HG02885 (cell line): Measurements from ENCODE around the gene RAB5B.
"Not testable (repeated sequence)": the region's sequence is repeated elsewhere in the genome, so short reads cannot be mapped to it uniquely, and the experiment has no call there.

ENCODE experiments used
- ATAC-seq: cut with Tn5 transposase; IDR thresholded peaks from one replicate; pipeline ENCODE4 v1.9.1; 2021; ENCODE audit warnings: mild to moderate bottlenecking; ENCODE audit not compliant: unreplicated experiment, poor library complexity

Gene RAB5B

DNA sequence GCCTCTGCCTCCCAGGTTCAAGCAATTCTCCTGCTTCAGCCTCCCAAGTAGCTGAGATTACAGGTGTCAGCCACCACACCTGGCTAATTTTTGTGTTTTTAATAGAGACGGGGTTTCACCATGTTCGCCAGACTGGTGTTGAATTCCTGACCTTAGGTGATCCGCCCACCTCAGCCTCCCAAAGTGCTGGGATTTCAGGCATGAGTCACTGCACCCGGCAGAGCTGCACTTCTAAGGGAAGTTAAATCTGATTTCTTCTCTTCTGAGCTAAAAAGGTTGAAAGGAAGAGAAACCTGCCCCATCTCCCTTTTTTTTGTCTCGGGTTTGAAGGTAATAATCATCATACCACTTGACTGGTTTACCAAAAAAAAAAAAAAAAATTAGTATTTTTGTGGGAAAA lies 8.0 kb downstream of the RAB5B start:
- not testable (repeated sequence) for ATAC-seq

DNA sequence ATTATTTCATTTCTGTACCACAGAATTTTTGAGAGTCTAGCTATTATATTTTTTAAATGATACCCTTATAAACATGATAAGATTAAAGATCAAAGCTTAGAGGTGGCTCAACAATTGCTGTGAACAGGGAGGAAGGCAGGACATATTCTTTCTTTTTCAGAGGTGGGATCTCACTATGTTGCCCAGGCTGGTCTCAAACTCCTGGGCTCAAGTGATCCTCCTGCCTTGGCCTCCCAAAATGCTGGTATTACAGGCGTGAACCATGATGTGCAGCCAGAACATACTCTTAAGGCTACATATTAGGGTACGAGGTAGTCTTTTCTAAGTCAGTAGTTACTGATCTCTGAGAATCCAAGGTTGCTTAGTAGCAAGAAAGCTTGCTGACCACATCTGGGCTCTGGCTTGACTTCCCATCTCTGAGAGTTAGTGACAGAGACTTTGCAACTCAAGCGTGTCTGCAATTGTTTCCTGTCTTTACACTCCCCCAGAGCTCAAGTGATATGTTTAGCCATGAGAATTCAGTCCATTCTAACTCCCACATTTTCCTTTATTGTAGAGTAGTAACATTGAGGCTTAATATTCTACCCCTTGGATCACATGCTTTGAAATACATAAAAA lies 8.6 kb downstream of the RAB5B start:
- ATAC-seq: peak; percentile 82

DNA sequence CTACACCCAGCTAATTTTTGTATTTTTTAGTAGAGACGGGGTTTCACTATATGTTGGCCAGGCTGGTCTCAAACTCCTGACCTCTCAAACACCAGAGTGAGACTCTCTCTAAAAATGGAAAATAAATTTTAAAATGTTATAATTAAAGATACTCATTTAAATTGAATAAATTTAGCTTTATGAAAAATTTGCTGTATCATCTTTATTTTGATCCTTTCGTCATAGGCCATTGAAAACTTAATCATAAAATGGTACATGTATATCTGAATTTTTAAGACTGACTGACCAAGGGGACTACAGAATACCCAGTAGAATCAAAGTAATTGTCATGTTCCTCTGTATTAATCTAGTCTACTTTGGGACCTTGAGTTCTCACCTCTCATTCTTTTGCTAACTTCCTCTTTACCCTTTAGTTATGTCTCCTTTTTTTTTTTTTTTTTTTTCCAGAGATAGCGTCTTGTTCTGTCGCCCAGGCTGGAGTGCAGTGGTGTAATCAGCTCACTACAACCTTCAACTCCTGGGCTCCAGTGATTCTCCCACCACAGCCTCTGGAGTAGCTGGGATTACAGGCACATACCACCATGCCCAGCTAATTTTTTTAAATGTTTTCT lies 9.5 kb downstream of the RAB5B start:
- no peak for ATAC-seq

DNA sequence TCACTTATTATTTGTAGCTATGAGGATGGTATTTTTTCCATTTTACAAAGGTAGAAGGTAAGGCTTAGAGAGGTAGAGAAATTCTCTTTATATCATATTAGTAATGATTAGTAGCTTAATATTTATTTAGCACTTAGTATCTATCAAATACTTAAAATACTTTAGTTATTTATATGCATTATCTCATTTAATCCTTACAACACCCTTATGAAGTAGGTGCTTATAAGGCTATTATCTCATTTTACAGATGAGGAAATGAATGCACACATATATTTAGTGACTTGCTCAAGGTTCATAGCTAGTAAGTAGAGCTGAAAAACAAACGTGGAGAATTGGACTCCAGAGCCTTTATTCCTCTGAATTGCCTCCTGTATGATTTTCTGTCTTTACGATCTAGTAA lies 11.0 kb downstream of the RAB5B start:
- no peak for ATAC-seq

DNA sequence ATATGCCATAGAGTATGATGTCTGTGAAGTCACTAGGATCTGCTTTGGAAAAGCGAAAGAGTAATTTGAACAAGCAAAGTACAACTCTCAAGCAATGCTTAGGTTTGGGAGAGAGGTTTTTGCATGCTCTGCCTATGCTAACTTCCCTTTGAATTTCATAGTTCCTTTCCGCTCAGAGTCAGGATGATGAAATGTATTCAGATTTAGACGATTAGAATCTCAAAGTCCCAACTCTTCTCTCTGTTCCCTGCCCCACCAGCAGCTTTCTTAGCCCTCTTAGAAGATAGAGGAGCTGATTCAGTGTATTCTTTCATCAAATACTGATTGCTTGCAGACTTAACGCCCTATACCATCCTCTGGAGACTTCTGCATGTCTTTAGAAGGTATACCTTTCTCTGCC lies 11.5 kb downstream of the RAB5B start:
- no peak for ATAC-seq

DNA sequence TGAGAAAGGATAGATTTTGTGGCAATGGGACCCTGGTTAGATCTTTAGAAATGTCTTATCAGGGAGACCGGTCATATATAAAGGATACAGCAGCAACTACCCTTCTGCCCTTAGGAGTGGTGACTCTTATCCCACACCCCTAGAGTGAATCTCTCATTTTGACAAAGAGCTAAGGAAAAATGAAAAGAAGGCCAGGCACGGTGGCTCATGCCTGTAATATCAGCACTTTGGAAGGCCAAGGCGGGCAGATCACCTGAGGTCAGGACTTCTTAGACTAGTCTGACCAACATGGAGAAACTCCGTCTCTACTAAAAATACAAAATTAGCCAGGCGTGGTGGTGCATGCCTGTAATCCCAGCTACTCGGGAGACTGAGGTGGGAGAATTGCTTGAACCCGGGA lies 12.1 kb downstream of the RAB5B start:
- not testable (repeated sequence) for ATAC-seq

DNA sequence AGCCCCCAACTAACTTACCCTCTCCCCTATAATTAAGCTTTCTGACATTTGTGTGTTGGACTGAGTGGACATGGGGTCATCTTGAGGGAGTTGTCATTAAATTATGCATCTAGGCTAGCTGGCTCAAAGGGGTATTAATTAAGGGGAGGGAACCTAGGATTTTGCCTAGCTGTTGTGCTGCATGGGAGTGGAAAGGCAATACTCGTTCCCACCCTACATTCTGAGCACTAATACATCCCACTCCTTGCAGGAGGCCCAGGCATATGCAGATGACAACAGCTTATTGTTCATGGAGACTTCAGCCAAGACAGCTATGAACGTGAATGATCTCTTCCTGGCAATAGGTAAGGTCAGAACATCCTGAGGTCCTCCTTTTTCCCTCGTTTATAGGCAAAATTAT lies 17.2 kb downstream of the RAB5B start:
- no peak for ATAC-seq

DNA sequence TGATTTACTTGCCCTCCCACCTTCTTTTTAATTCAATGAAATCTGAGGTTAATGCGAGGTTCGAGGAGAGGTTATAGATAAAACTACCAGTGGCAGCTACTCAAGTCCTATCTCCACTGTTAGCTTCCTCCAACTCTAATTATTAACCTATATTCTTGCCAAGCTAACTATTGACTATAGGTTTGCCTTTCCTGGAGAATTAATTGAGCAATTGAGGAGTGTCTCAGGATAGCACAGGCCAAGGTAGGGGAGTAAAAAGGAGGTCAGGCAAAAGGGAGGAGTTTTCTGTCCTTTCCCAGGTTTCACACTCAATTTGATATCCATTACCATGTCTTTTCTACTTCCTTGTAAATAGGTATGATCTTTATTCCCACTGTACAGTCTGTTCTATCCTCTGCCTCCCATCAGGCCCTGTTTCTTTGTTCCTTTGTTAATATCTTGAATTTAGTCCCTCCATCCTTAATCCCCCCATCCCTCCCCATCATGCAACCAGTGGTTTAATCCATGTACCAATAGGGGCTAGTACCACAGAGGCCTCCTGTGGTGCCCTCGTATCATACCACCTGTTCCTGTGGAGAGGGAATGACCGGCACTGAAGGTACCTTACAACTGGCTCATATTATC lies 19.5 kb downstream of the RAB5B start:
- no peak for ATAC-seq

DNA sequence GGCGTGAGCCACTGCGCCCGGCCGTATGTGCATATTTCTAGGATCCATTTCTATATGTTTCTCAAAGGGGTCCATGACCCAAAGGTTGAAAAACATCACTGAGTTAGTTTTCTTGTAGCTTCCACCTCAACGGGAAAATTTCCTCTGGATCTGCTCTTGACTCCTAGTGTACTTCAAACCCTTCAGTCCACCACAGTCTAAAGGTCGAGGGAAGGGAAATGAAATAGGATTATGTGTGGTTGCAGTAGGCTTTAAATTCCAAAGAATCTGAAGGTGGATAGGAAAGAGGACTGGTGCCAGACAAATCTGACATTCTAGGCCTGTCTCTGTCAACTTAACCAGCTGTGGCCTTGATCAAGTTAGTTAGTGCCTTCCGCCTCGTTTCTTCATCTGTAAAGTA lies 21.5 kb downstream of the RAB5B start:
- ATAC-seq: no peak

DNA sequence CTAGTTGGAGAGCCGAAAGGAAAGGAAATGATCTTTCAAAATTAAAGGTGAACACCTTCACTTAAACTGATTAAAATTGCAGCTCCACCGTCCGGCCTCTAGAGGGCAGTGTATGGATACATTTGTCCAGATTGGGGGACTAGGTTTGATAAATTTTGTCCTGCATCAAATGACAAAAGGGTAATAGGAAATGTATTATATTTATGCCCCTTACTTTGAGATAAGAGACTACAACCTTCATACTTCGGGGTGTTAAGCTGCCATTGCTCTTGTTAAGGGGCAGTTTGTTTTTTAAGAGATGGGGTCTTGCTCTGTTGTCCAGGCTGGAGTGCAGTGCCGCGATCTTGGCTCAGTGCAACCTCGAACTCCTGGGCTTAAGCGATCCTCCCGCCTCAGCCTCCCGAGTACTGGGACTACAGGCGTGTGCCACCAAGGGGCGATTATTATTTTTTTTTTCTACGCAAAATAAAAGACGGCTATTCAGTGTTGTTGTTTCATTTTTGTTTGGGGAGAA lies 22.4 kb downstream of the RAB5B start:
- no peak for ATAC-seq

DNA sequence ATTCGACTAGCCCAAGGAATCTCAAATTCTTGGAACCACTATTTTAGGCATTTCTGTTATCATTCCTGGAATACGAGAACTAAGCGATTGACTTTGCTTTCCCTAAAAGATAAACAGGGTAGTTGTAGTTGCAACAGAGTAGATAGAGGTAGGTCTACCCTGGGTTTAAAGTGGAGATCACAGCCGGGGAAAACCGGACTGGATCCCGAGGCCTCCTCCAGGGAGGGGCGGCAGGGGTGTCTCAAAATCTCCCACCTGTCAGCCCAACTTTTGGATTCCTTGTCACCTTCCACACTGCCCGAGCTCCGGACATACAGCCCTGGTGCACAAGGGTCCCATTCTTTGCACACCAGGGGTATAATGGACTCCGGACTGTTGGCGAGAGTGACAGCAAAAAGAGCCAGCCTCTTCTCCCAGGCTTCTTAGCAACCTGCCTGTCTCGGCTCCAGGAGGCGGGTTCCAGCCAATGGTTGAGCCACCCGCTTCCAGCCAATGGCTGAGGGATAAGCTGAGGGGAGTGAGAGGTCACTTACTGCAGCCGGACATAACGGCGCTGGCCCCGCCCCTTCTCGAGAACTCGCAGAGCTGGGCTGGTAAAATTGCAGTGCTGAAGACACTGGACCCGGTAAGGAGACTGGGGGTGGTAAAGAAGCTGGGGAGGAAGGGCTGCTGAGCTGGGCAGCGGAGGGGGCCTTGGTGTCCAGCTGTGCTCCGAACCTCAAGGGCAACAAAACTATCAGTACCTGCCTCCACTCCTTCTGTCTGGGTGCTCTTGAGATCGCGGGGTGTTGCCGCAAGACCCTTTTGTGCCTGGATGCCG lies 23.0 kb downstream of the RAB5B start, which contains the start of gene SUOX:
Gene SUOX (plus strand): TSS at position 562 of the 820 bp plus-strand sequence. CDS start 4,946 bp downstream, outside the sequence.
- peak; percentile 99 for ATAC-seq

DNA sequence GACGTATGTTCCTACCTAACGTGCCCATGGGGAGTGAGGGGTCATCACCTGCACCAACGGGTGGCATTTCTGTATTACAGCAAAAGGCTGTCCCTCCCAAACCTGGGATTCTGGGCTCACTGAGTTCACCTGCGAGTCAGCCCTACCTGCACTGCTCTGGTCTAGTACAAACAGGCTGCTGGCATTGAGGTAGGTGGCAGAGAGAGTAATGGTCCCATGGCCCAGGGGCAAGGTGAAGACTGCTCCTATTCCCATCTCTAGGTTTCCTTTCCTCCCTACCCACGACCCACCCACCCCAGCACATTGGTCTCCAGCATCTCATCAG lies 23.6 kb downstream of the RAB5B start:
- no peak for ATAC-seq

DNA sequence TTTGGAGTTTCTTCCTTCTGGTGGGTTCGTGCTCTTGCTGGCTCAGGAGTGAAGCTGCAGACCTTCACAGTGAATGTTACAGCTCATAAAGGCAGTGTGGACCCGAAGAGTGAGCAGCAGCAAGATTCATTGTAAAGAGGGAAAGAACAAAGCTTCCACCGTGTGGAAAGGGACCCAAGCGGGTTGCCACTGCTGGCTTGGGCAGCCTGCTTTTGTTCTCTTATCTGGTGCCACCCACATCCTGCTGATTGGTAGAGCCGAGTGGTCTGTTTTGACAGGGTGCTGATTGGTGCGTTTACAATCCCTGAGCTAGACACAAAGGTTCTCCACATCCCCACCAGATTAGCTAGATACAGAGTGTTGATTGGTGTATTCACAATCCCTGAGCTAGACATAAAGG lies 25.6 kb downstream of the RAB5B start:
- not testable (repeated sequence) for ATAC-seq

DNA sequence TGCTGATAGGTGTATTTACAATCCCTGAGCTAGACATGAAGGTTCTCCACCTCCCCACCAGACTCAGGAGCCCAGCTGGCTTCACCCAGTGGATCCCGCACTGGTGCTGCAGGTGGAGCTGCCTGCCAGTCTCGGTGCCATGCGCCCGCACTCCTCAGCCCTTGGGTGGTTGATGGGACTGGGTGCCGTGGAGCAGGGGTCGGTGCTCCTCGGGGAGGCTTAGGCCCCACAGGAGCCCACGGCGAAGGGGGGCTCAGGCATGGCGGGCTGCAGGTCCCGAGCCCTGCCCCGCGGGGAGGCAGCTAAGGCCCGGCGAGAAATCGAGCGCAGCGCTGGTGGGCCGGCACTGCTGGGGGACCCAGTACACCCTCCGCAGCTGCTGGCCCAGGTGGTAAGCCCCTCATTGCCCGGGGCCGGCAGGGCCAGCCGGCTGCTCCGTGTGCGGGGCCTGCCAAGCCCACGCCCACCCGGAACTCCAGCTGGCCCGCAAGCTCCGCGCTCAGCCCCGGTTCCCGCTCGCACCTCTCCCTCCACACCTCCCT lies 26.2 kb downstream of the RAB5B start:
- not testable (repeated sequence) for ATAC-seq

DNA sequence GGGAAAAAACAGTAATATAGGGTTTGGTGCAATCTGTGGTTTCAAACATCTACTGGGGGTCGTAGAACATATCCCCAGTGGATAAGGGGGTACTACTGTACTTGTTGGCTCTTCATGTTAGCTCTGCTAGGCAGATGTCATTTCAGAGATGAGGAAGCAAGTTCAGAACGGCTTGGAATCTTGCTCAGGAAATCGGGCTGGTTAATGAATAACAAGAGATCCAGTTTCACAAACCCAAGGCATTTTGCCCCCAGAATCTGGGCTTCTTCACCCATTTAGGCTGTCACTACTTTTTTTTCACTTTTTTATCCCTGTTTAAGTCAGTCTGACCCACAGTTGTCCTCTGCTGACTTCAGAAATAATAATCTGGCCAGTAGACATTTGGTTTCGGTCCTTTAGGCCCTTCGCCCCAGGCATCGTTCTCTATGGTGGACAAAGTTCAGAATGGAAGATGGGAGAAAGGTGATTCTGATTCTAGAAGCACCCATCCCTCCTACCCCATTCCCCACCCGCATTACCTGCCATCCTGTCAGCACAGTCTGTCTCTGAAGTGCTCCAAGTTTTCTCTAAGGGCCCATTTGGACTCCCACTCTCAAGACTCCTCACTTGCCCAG lies 27.7 kb downstream of the RAB5B start:
- no peak for ATAC-seq

DNA sequence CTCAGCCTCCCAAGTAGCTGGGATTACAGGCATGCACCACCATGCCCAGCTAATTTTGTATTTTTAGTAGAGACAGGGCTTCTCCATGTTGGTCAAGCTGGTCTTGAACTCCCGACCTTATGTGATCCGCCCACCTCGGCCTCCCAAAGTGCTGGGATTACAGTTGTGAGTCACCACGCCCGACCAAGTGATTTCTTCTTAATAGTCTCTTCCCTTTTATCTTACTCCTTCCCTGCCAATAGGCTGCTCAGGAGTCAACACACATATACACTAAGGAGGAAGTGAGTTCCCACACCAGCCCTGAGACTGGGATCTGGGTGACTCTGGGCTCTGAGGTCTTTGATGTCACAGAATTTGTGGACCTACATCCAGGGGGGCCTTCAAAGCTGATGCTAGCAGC lies 29.5 kb downstream of the RAB5B start:
- not testable (repeated sequence) for ATAC-seq

DNA sequence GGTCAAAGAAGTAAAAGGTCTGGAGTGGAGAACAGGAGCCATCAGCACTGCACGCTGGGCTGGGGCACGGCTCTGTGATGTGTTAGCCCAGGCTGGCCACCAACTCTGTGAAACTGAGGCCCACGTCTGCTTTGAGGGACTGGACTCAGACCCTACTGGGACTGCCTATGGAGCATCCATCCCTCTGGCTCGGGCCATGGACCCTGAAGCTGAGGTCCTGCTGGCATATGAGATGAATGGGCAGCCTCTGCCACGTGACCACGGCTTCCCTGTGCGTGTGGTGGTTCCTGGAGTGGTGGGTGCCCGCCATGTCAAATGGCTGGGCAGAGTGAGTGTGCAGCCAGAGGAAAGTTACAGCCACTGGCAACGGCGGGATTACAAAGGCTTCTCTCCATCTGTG lies 30.3 kb downstream of the RAB5B start:
- no peak for ATAC-seq

DNA sequence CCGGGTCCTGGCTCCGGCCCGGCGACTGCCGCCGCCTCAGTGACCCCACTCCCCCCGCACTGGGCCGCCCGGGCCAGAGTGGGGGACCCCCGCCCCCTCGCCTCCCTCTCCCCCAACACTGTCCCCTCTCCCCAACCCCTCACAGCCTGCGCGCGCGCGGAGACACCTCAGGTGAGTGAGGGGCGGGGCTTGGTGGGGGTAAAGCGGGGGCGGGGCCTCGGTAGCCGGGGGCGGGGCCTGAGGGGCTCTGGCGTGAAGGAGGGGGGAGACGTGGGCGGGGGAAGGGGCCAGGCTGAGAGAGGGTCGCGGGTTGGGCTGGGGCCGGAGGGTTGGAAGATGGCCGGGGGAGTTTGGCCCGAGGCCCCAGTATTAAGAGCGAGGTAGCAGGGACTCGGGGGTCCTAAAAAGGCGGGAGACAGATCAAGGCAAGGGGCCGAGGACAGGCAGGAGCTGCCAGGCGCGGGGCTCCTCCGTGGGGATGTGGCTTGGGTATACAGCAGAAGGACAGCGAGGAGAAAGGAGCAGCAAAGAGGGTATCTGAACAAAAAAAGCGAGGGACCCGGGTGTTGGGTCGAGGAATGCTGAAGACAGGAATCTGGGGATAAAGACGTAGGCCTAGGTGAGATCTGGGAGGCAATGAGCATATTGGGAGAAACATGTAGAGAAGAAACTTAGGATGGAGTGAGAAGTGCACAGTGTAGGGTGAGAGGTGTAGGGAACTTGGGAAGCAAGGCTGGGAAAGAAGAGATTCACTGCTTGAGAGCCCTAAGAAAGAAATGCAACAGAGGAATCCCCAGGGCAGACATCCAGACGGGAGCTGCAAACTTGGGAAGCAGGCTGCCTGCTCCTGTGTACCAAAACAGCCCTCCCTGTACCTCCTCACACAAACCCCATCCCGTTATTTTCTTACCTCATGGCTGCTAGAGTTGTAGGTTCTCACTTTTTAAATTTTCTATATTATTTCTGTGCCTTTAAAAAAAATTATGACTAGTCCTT lies 34.0 kb downstream of the RAB5B start:
- peak; percentile 44 for ATAC-seq

DNA sequence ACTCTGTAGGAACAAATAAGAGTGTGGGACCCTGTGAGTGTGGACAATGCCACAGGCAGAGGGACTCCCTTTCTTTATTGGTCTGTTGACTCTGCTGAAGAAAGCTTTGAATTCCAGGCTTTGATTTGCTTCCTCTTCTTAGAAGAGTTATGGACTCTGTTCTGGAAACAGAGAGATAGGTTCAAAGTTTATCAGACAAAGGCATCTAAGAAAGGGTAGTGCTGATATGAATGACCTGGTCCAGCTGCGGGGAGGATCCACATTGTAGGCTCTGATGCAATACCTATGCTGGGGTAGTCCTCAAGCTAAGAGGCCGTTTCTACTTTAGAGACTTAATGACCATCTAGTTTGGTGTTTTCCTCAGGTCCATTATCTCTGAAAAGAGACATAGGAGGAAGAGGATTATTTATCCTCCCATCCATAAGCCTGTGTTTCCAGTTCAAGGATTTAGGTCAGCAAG lies 36.3 kb downstream of the RAB5B start:
- ATAC-seq: no peak
